Non-pigmented ciliary epithelial cell (primary cell): ENCODE data around the gene SEC23IP.
"Not testable (repeated sequence)": the region's sequence is repeated elsewhere in the genome, so short reads cannot be mapped to it uniquely, and the experiment has no call there.

ENCODE experiments used
- DNase-seq: peaks from one replicate; pipeline ENCODE4 v3.0.0-alpha.2; 2010; ENCODE audit warnings: low read depth

The SEC23IP gene

GRCh38 chr10:119892188-119893065, at the start of gene SEC23IP:
Gene SEC23IP (plus strand): TSS chr10:119892730. CDS start chr10:119892783, 53 bp downstream.
- DNase-seq, result peak; percentile 83

- no peak for DNase-seq
Measured at GRCh38 chr10:119845656-119846055, 46.9 kb upstream of the SEC23IP start.

GRCh38 chr10:119849031-119849789, 43.3 kb upstream of the SEC23IP start:
- peak; percentile 79 for DNase-seq

GRCh38 chr10:119849944-119850343, 42.6 kb upstream of the SEC23IP start:
- DNase-seq, result no peak

GRCh38 chr10:119852277-119852676, 40.3 kb upstream of the SEC23IP start:
- no peak for DNase-seq

GRCh38 chr10:119852822-119853221, 39.7 kb upstream of the SEC23IP start:
- DNase-seq, result no peak

- DNase-seq, result no peak
Measured at GRCh38 chr10:119853574-119853973, 39.0 kb upstream of the SEC23IP start.

GRCh38 chr10:119858063-119858462, 34.5 kb upstream of the SEC23IP start:
- no peak for DNase-seq

- no peak for DNase-seq
Measured at GRCh38 chr10:119859420-119860258, 32.9 kb upstream of the SEC23IP start.

GRCh38 chr10:119860866-119861607, 31.5 kb upstream of the SEC23IP start:
- no peak for DNase-seq

GRCh38 chr10:119862524-119862923, 30.0 kb upstream of the SEC23IP start:
- DNase-seq, result no peak

- no peak for DNase-seq
Measured at GRCh38 chr10:119863951-119864565, 28.5 kb upstream of the SEC23IP start.

GRCh38 chr10:119865699-119866240, 26.8 kb upstream of the SEC23IP start:
- DNase-seq, result no peak

- DNase-seq, result no peak
Measured at GRCh38 chr10:119867317-119867716, 25.2 kb upstream of the SEC23IP start.

GRCh38 chr10:119869398-119869797, 23.1 kb upstream of the SEC23IP start:
- DNase-seq, result not testable (repeated sequence)

GRCh38 chr10:119871881-119872609, 20.5 kb upstream of the SEC23IP start:
- no peak for DNase-seq

- DNase-seq, result no peak
Measured at GRCh38 chr10:119872610-119872859, 20.0 kb upstream of the SEC23IP start, which contains the start of gene MCMBP. Gene MCMBP (minus strand): TSS chr10:119872843. CDS start chr10:119872584, 259 bp downstream.

GRCh38 chr10:119872860-119873681, 19.5 kb upstream of the SEC23IP start:
- no peak for DNase-seq

- no peak for DNase-seq
Measured at GRCh38 chr10:119878524-119878923, 14.0 kb upstream of the SEC23IP start.
